ENCODE measurements around the gene INPP5F. TPM values are rescaled to one million over a fixed set of nuclear protein-coding genes. Genes with fewer than 3 reads are reported as not detected.

The INPP5F gene
- polyA plus RNA-seq, 1 donor (not counting 4 experiments of a cell fraction or from before 2014, with no cell fraction given): 21.1 TPM

GRCh38 chr10:119742947-119743648 is 17.2 kb downstream of the INPP5F start:
- H2AFZ ChIP-seq (ENCODE audit: control insufficient read depth, low read length): no peak overlapping the region
- dilution Hi-C loops (cut with MboI; ENCODE audit: extremely low pct_ligation_motif_present, low sequenced_read_pairs): no loop called here

GRCh38 chr10:119747940-119748339 is 22.1 kb downstream of the INPP5F start:
- Histone ChIP-seq H3K9me3 (ENCODE audit: control insufficient read depth, low read depth, low read length) (no peaks in the 10 kb centered on the region), H3K27me3 (ENCODE audit: control insufficient read depth, extremely low read depth, insufficient read depth, low read length) (no peaks in the 10 kb centered on the region), H3K9ac (ENCODE audit: control insufficient read depth, extremely low read depth, insufficient read depth, low read length) (no peak overlapping the region), H3K27ac (ENCODE audit: control insufficient read depth, insufficient read depth, low read length) (no peak overlapping the region), H3K4me1 (ENCODE audit: control insufficient read depth, extremely low read depth, insufficient read depth, low read length) (peaks cover 2% of the 10 kb centered on the region), H3K36me3 (ENCODE audit: control insufficient read depth in 2 of 2, extremely low read depth in 1 of 2, insufficient read depth in 2 of 2, low read length in 2 of 2) (no peaks in the 10 kb centered on the region), H2AFZ (ENCODE audit: control insufficient read depth, low read length) (no peak overlapping the region), H3K4me3 (ENCODE audit: control insufficient read depth in 2 of 3, extremely low read depth in 1 of 3, insufficient read depth in 2 of 3, low read depth in 1 of 3, low read length in 3 of 3) (no peak overlapping the region), H3K79me2 (ENCODE audit: control insufficient read depth, insufficient read depth, low read length) (peaks cover 41% of the 10 kb centered on the region), H3K9me1 (ENCODE audit: control insufficient read depth, extremely low read depth, insufficient read depth, low read length) (no peaks in the 10 kb centered on the region), H4K20me1 (ENCODE audit: control insufficient read depth, extremely low read depth, insufficient read depth, low read length) (no peaks in the 10 kb centered on the region), H3K4me2 (ENCODE audit: control insufficient read depth, extremely low read depth, insufficient read depth, low read depth, low read length) (no peak overlapping the region)
- TF ChIP-seq, protein P1, sequence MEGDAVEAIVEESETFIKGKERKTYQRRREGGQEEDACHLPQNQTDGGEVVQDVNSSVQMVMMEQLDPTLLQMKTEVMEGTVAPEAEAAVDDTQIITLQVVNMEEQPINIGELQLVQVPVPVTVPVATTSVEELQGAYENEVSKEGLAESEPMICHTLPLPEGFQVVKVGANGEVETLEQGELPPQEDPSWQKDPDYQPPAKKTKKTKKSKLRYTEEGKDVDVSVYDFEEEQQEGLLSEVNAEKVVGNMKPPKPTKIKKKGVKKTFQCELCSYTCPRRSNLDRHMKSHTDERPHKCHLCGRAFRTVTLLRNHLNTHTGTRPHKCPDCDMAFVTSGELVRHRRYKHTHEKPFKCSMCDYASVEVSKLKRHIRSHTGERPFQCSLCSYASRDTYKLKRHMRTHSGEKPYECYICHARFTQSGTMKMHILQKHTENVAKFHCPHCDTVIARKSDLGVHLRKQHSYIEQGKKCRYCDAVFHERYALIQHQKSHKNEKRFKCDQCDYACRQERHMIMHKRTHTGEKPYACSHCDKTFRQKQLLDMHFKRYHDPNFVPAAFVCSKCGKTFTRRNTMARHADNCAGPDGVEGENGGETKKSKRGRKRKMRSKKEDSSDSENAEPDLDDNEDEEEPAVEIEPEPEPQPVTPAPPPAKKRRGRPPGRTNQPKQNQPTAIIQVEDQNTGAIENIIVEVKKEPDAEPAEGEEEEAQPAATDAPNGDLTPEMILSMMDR (optimal IDR thresholded peaks at IDR 0.05 in 1 of 3, IDR thresholded peaks at IDR 0.05 in 1 of 3, conservative IDR thresholded peaks at IDR 0.05 in 1 of 3; ENCODE audit: extremely low read depth in 1 of 3, insufficient read depth in 2 of 3, low read length in 3 of 3): no peak
- FAIRE-seq: no peak
- dilution Hi-C loops (cut with MboI; ENCODE audit: extremely low pct_ligation_motif_present, low sequenced_read_pairs): no loop called here
- DNase-seq (ENCODE audit: low read depth, low spot score): no peak

More at GRCh38 chr10:119742947-119743648, 17.2 kb downstream of the INPP5F start:
- Histone ChIP-seq H3K9me3 (ENCODE audit: control insufficient read depth, low read depth, low read length) (no peaks in the 10 kb centered on the region), H3K9ac (ENCODE audit: control insufficient read depth, extremely low read depth, insufficient read depth, low read length) (no peak overlapping the region), H3K79me2 (ENCODE audit: control insufficient read depth, insufficient read depth, low read length) (peaks cover 63% of the 10 kb centered on the region), H3K4me3 (ENCODE audit: control insufficient read depth in 2 of 3, extremely low read depth in 1 of 3, insufficient read depth in 2 of 3, low read depth in 1 of 3, low read length in 3 of 3) (no peak overlapping the region), H3K4me1 (ENCODE audit: control insufficient read depth, extremely low read depth, insufficient read depth, low read length) (peaks cover 11% of the 10 kb centered on the region), H3K9me1 (ENCODE audit: control insufficient read depth, extremely low read depth, insufficient read depth, low read length) (no peaks in the 10 kb centered on the region), H3K27ac (ENCODE audit: control insufficient read depth, insufficient read depth, low read length) (no peak overlapping the region), H3K36me3 (ENCODE audit: control insufficient read depth in 2 of 2, extremely low read depth in 1 of 2, insufficient read depth in 2 of 2, low read length in 2 of 2) (no peaks in the 10 kb centered on the region), H4K20me1 (ENCODE audit: control insufficient read depth, extremely low read depth, insufficient read depth, low read length) (no peaks in the 10 kb centered on the region), H3K4me2 (ENCODE audit: control insufficient read depth, extremely low read depth, insufficient read depth, low read depth, low read length) (no peak overlapping the region), H3K27me3 (ENCODE audit: control insufficient read depth, extremely low read depth, insufficient read depth, low read length) (no peaks in the 10 kb centered on the region)
- DNase-seq (ENCODE audit: low read depth, low spot score) (no peak), FAIRE-seq (no peak)
- TF ChIP-seq, protein P1 (optimal IDR thresholded peaks at IDR 0.05 in 1 of 3, IDR thresholded peaks at IDR 0.05 in 1 of 3, conservative IDR thresholded peaks at IDR 0.05 in 1 of 3; ENCODE audit: extremely low read depth in 1 of 3, insufficient read depth in 2 of 3, low read length in 3 of 3): no peak
- TF ChIP-seq EZH2 (IDR thresholded peaks at IDR 0.05; ENCODE audit: low read length): no peak
